AG08395 (cell line): ENCODE measurements around the gene PPM1M.
"Not testable (repeated sequence)": the region's sequence is repeated elsewhere in the genome, so short reads cannot be mapped to it uniquely, and the experiment has no call there.

Experiments used
- DNase-seq: peaks from one replicate; pipeline ENCODE4 v3.0.0; 2012; ENCODE audit warnings: mixed read lengths, low spot score

Gene PPM1M

GRCh38 chr3:52277071-52277964 lies 31.8 kb downstream of the PPM1M start:
- DNase-seq: peak; percentile 49

GRCh38 chr3:52277972-52278509 lies 32.5 kb downstream of the PPM1M start:
- peak; percentile 53 for DNase-seq

GRCh38 chr3:52278510-52279069 lies 33.0 kb downstream of the PPM1M start, which contains the start of gene WDR82:
Gene WDR82, minus strand, starts transcription at chr3:52278649. Its CDS starts 288 bp downstream, at chr3:52278361.
- peak; percentile 96 for DNase-seq

GRCh38 chr3:52279596-52279995 lies 34.0 kb downstream of the PPM1M start:
- no peak for DNase-seq

- no peak for DNase-seq
These were observed 34.5 kb downstream of the PPM1M start for GRCh38 chr3:52280050-52280461.

- DNase-seq: no peak
These were observed 36.6 kb downstream of the PPM1M start for GRCh38 chr3:52281981-52282801.

- no peak for DNase-seq
These were observed 37.7 kb downstream of the PPM1M start for GRCh38 chr3:52283306-52283705.

- not testable (repeated sequence) for DNase-seq
These were observed 38.5 kb downstream of the PPM1M start for GRCh38 chr3:52284051-52284450.

- DNase-seq: no peak
These were observed 41.2 kb downstream of the PPM1M start for GRCh38 chr3:52286777-52287110.

- no peak for DNase-seq
These were observed 43.1 kb downstream of the PPM1M start for GRCh38 chr3:52288674-52289073.

- no peak for DNase-seq
These were observed 43.8 kb downstream of the PPM1M start for GRCh38 chr3:52289338-52289746.

- DNase-seq: no peak
These were observed 44.4 kb downstream of the PPM1M start for GRCh38 chr3:52289747-52290595.

- DNase-seq: no peak
These were observed 45.3 kb downstream of the PPM1M start for GRCh38 chr3:52290596-52291507.

- peak; percentile 41 for DNase-seq
These were observed 46.1 kb downstream of the PPM1M start for GRCh38 chr3:52291508-52292181.

GRCh38 chr3:52292247-52293065 lies 46.9 kb downstream of the PPM1M start:
- DNase-seq: no peak

- DNase-seq: no peak
These were observed 48.1 kb downstream of the PPM1M start for GRCh38 chr3:52293491-52294319.

GRCh38 chr3:52294320-52295150 lies 49.0 kb downstream of the PPM1M start:
- DNase-seq: no peak
